Testis (tissue), 3 donors: ENCODE data around the gene PSMD9. TPM values are rescaled to one million over a fixed set of nuclear protein-coding genes. Genes with fewer than 3 reads are reported as not detected.
"Not testable (repeated sequence)": the region's sequence is repeated elsewhere in the genome, so short reads cannot be mapped to it uniquely, and the experiment has no call there.

ENCODE experiments used
- DNase-seq: peaks from one replicate; pipeline ENCODE4 v3.0.0-alpha.2; 2019
- H3K27ac ChIP-seq, 2 donors: fragments of 200-600 bp; sonication (generic); one replicate each; pipeline ENCODE4 v1.5.1; 2019
- H3K27me3 ChIP-seq: fragments of 200-600 bp; sonication (generic); one replicate; pipeline ENCODE4 v1.5.1; 2019
- H3K36me3 ChIP-seq: fragments of 200-600 bp; sonication (generic); one replicate; pipeline ENCODE4 v1.5.1; 2017; ENCODE audit warnings: low read depth; ENCODE audit errors: missing control alignments
- H3K4me1 ChIP-seq: fragments of 200-600 bp; sonication (generic); one replicate; pipeline ENCODE4 v1.5.1; 2019
- H3K4me3 ChIP-seq, 2 donors: fragments of 200-600 bp; sonication (generic); one replicate each; pipeline ENCODE4 v1.5.1; 2017 to 2019
- H3K9me3 ChIP-seq: fragments of 200-600 bp; sonication (generic); one replicate; pipeline ENCODE4 v1.5.1; 2017
- CTCF ChIP-seq, 3 experiments: fragments of 450-650 bp in 2 of 3; fragments of 200-600 bp in 1 of 3; sonication (generic) in 1 of 3; IDR thresholded peaks; one replicate each; pipeline ENCODE4 v1.5.1; 2016 to 2019; ENCODE audit warnings: antibody characterized with exemption in 3 of 3, mild to moderate bottlenecking in 2 of 3, moderate library complexity in 1 of 3
- POLR2A ChIP-seq: fragments of 450-650 bp; IDR thresholded peaks from one replicate; pipeline ENCODE4 v1.6.1; 2017; ENCODE audit warnings: antibody characterized with exemption, mild to moderate bottlenecking, moderate library complexity
- WGBS, 2 donors: methylation state at CpG; one replicate each; pipeline ENCODE4 v1.1.5; 2018; 5-methylcytosine and 5-hydroxymethylcytosine counted together
- intact Hi-C: fragments of 100-400 bp; cut with DNase I; formaldehyde crosslinking; loops from one replicate; pipeline ENCODE4 v1.15.1; 2023; ENCODE audit warnings: low total_unique reads
- polyA plus RNA-seq: library from polyadenylated mRNA; stranded (reverse); fragments of 350-450 nt; fragmentation: Illumina TruSeq; extraction: RNeasy Lipid Tissue Mini Kit (QIAGEN cat#74804); gene quantifications from one replicate; pipeline ENCODE4 v1.2.3, GENCODE V29; 2014; ENCODE audit warnings: low read depth, low replicate concordance; ENCODE audit not compliant: insufficient read depth
- total RNA-seq, 2 donors: library from RNA; depleted of rRNA; stranded (reverse); fragments of >200 nt; gene quantifications; one replicate each; pipeline ENCODE4 v1.2.3, GENCODE V29; 2016

The PSMD9 gene
- total and polyA plus RNA-seq, 3 donors from 2014 or later, result 51.3 to 80.9 (median 60.7) TPM

GRCh38 chr12:121889274-121889624 is 659 bp downstream of the PSMD9 start:
- H3K36me3 ChIP-seq, result no peaks in the 10 kb centered on the region
- WGBS, 2 donors, result 1 to 3% methylated on average over 7 of the region's 7 CpGs
- H3K4me3 ChIP-seq, result peak overlapping the region; percentile 71 to 84
- no peaks in the 10 kb centered on the region for H3K27me3 ChIP-seq
- H3K4me1 ChIP-seq, result peaks cover 14% of the 10 kb centered on the region
- TF ChIP-seq CTCF (IDR thresholded peaks at IDR 0.05), result no peak
- TF ChIP-seq POLR2A, result no peak
- no peak for DNase-seq
- H3K9me3 ChIP-seq, result no peaks in the 10 kb centered on the region
- peak overlapping the region; percentile 77 to 93 for H3K27ac ChIP-seq
- intact Hi-C loops, result no loop called here

- 42 to 51% methylated on average over 6 of the region's 6 CpGs for WGBS, 2 donors
- peak overlapping the region; percentile 71 to 84 for H3K4me3 ChIP-seq
- intact Hi-C loops, result not testable (repeated sequence)
Observed at GRCh38 chr12:121889661-121890060, 1.1 kb downstream of the PSMD9 start.

GRCh38 chr12:121892673-121893561 is 4.3 kb downstream of the PSMD9 start:
- no peaks in the 10 kb centered on the region for H3K9me3 ChIP-seq
- H3K4me1 ChIP-seq, result peaks cover 14% of the 10 kb centered on the region

More at GRCh38 chr12:121889661-121890060, 1.1 kb downstream of the PSMD9 start:
- peaks cover 14% of the 10 kb centered on the region for H3K4me1 ChIP-seq
- not testable (repeated sequence) for H3K36me3 ChIP-seq, H3K27ac ChIP-seq, H3K9me3 ChIP-seq, DNase-seq, H3K27me3 ChIP-seq

DNA sequence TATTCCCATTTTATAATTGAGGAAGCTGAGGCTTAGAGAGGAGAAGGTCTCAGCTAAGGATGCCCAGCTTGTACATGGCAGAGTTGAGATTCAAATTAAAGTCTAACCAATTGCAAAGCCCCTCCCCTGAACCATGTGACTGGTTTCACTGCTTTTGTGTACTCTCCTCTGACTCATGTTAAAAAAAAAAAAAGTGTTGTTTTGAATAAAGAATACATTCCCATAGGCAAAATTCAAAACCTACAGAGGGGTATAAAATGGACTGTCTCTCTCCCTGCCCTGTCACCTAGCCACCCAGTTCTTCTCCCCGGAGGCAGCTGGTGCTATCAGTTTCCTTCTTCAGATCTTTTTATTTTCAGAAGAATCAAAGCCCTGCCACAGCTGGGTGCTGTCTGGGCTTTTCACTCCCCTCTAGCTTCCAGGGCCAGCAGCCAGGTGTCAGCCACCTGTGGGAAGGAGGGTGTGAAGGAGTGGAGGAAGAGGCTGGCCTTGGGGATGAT is 5.4 kb downstream of the PSMD9 start:
- H3K27ac ChIP-seq, result no peak overlapping the region
- H3K27me3 ChIP-seq, result no peaks in the 10 kb centered on the region
- TF ChIP-seq POLR2A (no peak), CTCF (IDR thresholded peaks at IDR 0.05) (no peak)
- no peak for DNase-seq
- intact Hi-C loops, result no loop called here
- no peaks in the 10 kb centered on the region for H3K36me3 ChIP-seq
- WGBS, 2 donors, result 39 to 71% methylated on average over 1 of the region's 1 CpG
- no peaks in the 10 kb centered on the region for H3K9me3 ChIP-seq
- peaks cover 14% of the 10 kb centered on the region for H3K4me1 ChIP-seq
- no peak overlapping the region for H3K4me3 ChIP-seq

More at GRCh38 chr12:121892673-121893561, 4.3 kb downstream of the PSMD9 start:
- no peak overlapping the region for H3K4me3 ChIP-seq
- DNase-seq, result no peak
- no peak for TF ChIP-seq POLR2A
- no peak for TF ChIP-seq CTCF (IDR thresholded peaks at IDR 0.05)
- 87 to 90% methylated on average over 10 to 13 of the region's 13 CpGs for WGBS, 2 donors
- intact Hi-C loops, result no loop called here
- H3K27me3 ChIP-seq, result no peaks in the 10 kb centered on the region
- H3K27ac ChIP-seq, result no peak overlapping the region
- no peaks in the 10 kb centered on the region for H3K36me3 ChIP-seq

GRCh38 chr12:121894633-121895032 is 6.0 kb downstream of the PSMD9 start:
- Histone ChIP-seq H3K4me1 (peaks cover 9% of the 10 kb centered on the region), H3K27me3 (no peaks in the 10 kb centered on the region), H3K27ac (no peak overlapping the region), H3K36me3 (no peaks in the 10 kb centered on the region), H3K9me3 (no peaks in the 10 kb centered on the region), H3K4me3 (no peak overlapping the region)
- DNase-seq, result peak; percentile 39
- no peak for TF ChIP-seq POLR2A
- peak in 1 of 3 experiments; percentile 22 for TF ChIP-seq CTCF (IDR thresholded peaks at IDR 0.05)
- intact Hi-C loops, result no loop called here
- 49 to 78% methylated on average over 7 of the region's 7 CpGs for WGBS, 2 donors
